Upper lobe of right lung (tissue), 1 donor: ENCODE results near the gene PTPRN2. TPM values are rescaled to one million over a fixed set of nuclear protein-coding genes. Genes with fewer than 3 reads are reported as not detected.

Experiments used
- ATAC-seq: fragments of 200-7000 bp; cut with Tn5 transposase; one replicate; pipeline ENCODE4 v1.9.1; 2020; ENCODE audit warnings: mild to moderate bottlenecking, moderate library complexity
- DNase-seq: peaks from one replicate; pipeline ENCODE4 v3.0.0-alpha.2; 2020
- H3K27ac ChIP-seq: fragments of 200-600 bp; one replicate; pipeline ENCODE4 v1.8.0; 2022
- H3K27me3 ChIP-seq: fragments of 200-600 bp; one replicate; pipeline ENCODE4 v1.8.0; 2022; ENCODE audit warnings: mild to moderate bottlenecking
- H3K36me3 ChIP-seq: fragments of 200-600 bp; one replicate; pipeline ENCODE4 v1.8.0; 2022
- H3K4me1 ChIP-seq: fragments of 200-600 bp; one replicate; pipeline ENCODE4 v1.8.0; 2022
- H3K4me3 ChIP-seq: fragments of 200-600 bp; one replicate; pipeline ENCODE4 v1.8.0; 2022; ENCODE audit warnings: mild to moderate bottlenecking
- H3K9me3 ChIP-seq: fragments of 200-600 bp; one replicate; pipeline ENCODE4 v1.8.0; 2022
- CTCF ChIP-seq: fragments of 200-600 bp; IDR thresholded peaks from one replicate; pipeline ENCODE4 v1.8.0; 2022; ENCODE audit warnings: antibody characterized with exemption
- intact Hi-C: fragments of 100-400 bp; cut with DNase I; formaldehyde crosslinking; loops from one replicate; pipeline ENCODE4 v1.11.0; 2022
- total RNA-seq: library from RNA; stranded (reverse); fragmentation: NEBNext Ultra II Directional; extraction: Animal tissue kit (Norgen Biotek cat#: 25700); gene quantifications from one replicate; pipeline ENCODE4 v1.2.1, GENCODE V29; 2021
- donor health status: DM: no; HTN: yes; CAD: no; lungs with severe emphysema.

PTPRN2 gene
- total RNA-seq, 1 donor from 2014 or later = 4.9 TPM

GRCh38 chr7:158289231-158289630, 298.4 kb downstream of the PTPRN2 start:
- no peak overlapping the region for H3K27ac ChIP-seq
- no peak for DNase-seq
- no peaks in the 10 kb centered on the region for H3K36me3 ChIP-seq
- H3K4me3 ChIP-seq = no peak overlapping the region
- peaks cover 24% of the 10 kb centered on the region for H3K9me3 ChIP-seq
- no peaks in the 10 kb centered on the region for H3K27me3 ChIP-seq
- no peak for ATAC-seq
- H3K4me1 ChIP-seq = no peaks in the 10 kb centered on the region
- no peak for TF ChIP-seq CTCF
- intact Hi-C loops = no loop called here

GRCh38 chr7:158286210-158286609, 301.4 kb downstream of the PTPRN2 start:
- H3K36me3 ChIP-seq = no peaks in the 10 kb centered on the region
- intact Hi-C loops = no loop called here

GRCh38 chr7:158285383-158285770, 302.2 kb downstream of the PTPRN2 start:
- Histone ChIP-seq H3K27me3 (no peaks in the 10 kb centered on the region), H3K27ac (no peak overlapping the region), H3K9me3 (peaks cover 24% of the 10 kb centered on the region), H3K4me3 (no peak overlapping the region), H3K4me1 (no peaks in the 10 kb centered on the region), H3K36me3 (no peaks in the 10 kb centered on the region)
- ATAC-seq (peak; percentile 17), DNase-seq (peak; percentile 35)
- TF ChIP-seq CTCF = no peak
- intact Hi-C loops = no loop called here

More at GRCh38 chr7:158286210-158286609, 301.4 kb downstream of the PTPRN2 start:
- ATAC-seq (no peak), DNase-seq (no peak)
- H3K27me3 ChIP-seq = no peaks in the 10 kb centered on the region
- no peak for TF ChIP-seq CTCF
- no peaks in the 10 kb centered on the region for H3K4me1 ChIP-seq
- peaks cover 24% of the 10 kb centered on the region for H3K9me3 ChIP-seq
- H3K4me3 ChIP-seq = no peak overlapping the region
- H3K27ac ChIP-seq = no peak overlapping the region

GRCh38 chr7:158284617-158285382, 302.8 kb downstream of the PTPRN2 start:
- Histone ChIP-seq H3K4me1 (no peaks in the 10 kb centered on the region), H3K4me3 (no peak overlapping the region), H3K27ac (no peak overlapping the region), H3K36me3 (no peaks in the 10 kb centered on the region), H3K27me3 (no peaks in the 10 kb centered on the region), H3K9me3 (peaks cover 24% of the 10 kb centered on the region)
- intact Hi-C loops = no loop called here
- ATAC-seq (no peak), DNase-seq (peak; percentile 5)
- TF ChIP-seq CTCF = no peak

GRCh38 chr7:158284121-158284520, 303.5 kb downstream of the PTPRN2 start:
- no peak overlapping the region for H3K4me3 ChIP-seq
- peak; percentile 7 for ATAC-seq
- H3K36me3 ChIP-seq = no peaks in the 10 kb centered on the region
- intact Hi-C loops = no loop called here
- H3K4me1 ChIP-seq = no peaks in the 10 kb centered on the region
- no peak overlapping the region for H3K27ac ChIP-seq
- peak; percentile 10 for DNase-seq
- no peaks in the 10 kb centered on the region for H3K27me3 ChIP-seq
- TF ChIP-seq CTCF = no peak
- H3K9me3 ChIP-seq = peaks cover 24% of the 10 kb centered on the region
